ENCODE data around the gene TRAPPC8. TPM values are rescaled to one million over a fixed set of nuclear protein-coding genes. Genes with fewer than 3 reads are reported as not detected.

TRAPPC8 gene
- total and polyA plus RNA-seq, 2 experiments from 2014 or later = 27.2 to 66.2 TPM

GRCh38 chr18:31884020-31884419 is 58.9 kb downstream of the TRAPPC8 start (continued):
- TF ChIP-seq, protein P1, sequence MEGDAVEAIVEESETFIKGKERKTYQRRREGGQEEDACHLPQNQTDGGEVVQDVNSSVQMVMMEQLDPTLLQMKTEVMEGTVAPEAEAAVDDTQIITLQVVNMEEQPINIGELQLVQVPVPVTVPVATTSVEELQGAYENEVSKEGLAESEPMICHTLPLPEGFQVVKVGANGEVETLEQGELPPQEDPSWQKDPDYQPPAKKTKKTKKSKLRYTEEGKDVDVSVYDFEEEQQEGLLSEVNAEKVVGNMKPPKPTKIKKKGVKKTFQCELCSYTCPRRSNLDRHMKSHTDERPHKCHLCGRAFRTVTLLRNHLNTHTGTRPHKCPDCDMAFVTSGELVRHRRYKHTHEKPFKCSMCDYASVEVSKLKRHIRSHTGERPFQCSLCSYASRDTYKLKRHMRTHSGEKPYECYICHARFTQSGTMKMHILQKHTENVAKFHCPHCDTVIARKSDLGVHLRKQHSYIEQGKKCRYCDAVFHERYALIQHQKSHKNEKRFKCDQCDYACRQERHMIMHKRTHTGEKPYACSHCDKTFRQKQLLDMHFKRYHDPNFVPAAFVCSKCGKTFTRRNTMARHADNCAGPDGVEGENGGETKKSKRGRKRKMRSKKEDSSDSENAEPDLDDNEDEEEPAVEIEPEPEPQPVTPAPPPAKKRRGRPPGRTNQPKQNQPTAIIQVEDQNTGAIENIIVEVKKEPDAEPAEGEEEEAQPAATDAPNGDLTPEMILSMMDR (conservative IDR thresholded peaks at IDR 0.05; ENCODE audit: low read depth in 2 of 2) = no peak
- TF ChIP-seq NANOG (IDR thresholded peaks at IDR 0.05; ENCODE audit: borderline replicate concordance) (no peak), ZNF114 (CRISPR knock-in tag; IDR thresholded peaks at IDR 0.05) (no peak), ZNF331 (CRISPR knock-in tag; IDR thresholded peaks at IDR 0.05; ENCODE audit: low read depth) (no peak)

GRCh38 chr18:31880186-31880898 is 62.6 kb downstream of the TRAPPC8 start:
- peaks cover 34% of the 10 kb centered on the region for H3K79me2 ChIP-seq (replicated peaks; ENCODE audit: insufficient read depth)
- no peaks in the 10 kb centered on the region for H3K4me1 Mint-ChIP-seq
- peaks cover 4% of the 10 kb centered on the region; the same call in 1 of the 2 replicates for H4K20me1 ChIP-seq (replicated peaks; ENCODE audit: insufficient read depth)
- H3K9me3 Mint-ChIP-seq = no peaks in the 10 kb centered on the region
- H3K27ac Mint-ChIP-seq = no peak overlapping the region
- H3F3A ChIP-seq (replicated peaks; ENCODE audit: low read depth) = no peaks in the 10 kb centered on the region
- H3K27ac ChIP-seq (ENCODE audit: low read depth) = no peak overlapping the region
- H3K36me3 Mint-ChIP-seq (ENCODE audit: low read depth) = peaks cover 78% of the 10 kb centered on the region
- H3K9me2 ChIP-seq (ENCODE audit: insufficient read depth) = no peaks in the 10 kb centered on the region
- H3K4me2 ChIP-seq = no peak overlapping the region
- H3K27me3 Mint-ChIP-seq (ENCODE audit: insufficient read depth, low read depth, poor library complexity) = peaks cover under 1% of the 10 kb centered on the region
- peaks cover 23% of the 10 kb centered on the region; the same call in 1 of the 2 replicates for H3K36me3 ChIP-seq (ENCODE audit: insufficient read depth)
- no peak for DNase-seq (ENCODE audit: low spot score)
- no peaks in the 10 kb centered on the region for H3K27me3 ChIP-seq (ENCODE audit: insufficient read depth)
- no peak overlapping the region for H3K4me3 ChIP-seq
- H3K4me3 Mint-ChIP-seq = no peak overlapping the region
- TF ChIP-seq EZH2 (IDR thresholded peaks at IDR 0.05; ENCODE audit: low read depth, unreplicated experiment) = no peak
- no peak overlapping the region for H2AFZ ChIP-seq
- no peaks in the 10 kb centered on the region for H3K4me1 ChIP-seq (ENCODE audit: insufficient read depth)
- no peak for ATAC-seq

DNA sequence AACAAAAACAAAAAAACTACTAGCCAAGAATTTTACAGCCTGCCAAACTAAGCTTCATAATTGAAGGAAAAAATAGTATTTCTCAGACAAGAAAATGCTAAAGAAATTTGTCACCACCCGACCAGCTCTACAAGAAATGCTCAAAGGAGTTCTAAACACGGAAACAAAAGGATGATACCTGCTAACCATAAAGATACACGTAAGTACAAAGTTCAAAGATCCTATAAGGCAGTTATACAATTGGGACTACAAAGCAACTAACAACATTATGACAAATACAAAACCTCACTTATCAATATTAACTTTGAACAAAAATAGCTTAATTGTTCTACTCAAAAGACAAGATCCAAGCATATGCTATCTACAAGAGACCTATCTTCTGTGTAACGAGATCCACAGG is 64.6 kb downstream of the TRAPPC8 start:
- no peaks in the 10 kb centered on the region for H3K27me3 Mint-ChIP-seq (ENCODE audit: insufficient read depth, low read depth, poor library complexity)
- Histone ChIP-seq H3K4me1 (ENCODE audit: insufficient read depth) (no peaks in the 10 kb centered on the region), H3F3A (replicated peaks; ENCODE audit: low read depth) (no peaks in the 10 kb centered on the region), H2AFZ (no peak overlapping the region), H3K27ac (ENCODE audit: low read depth) (no peak overlapping the region; the same call in 1 of the 2 replicates), H3K4me2 (no peak overlapping the region), H3K4me3 (no peak overlapping the region), H3K36me3 (ENCODE audit: insufficient read depth) (peaks cover 21% of the 10 kb centered on the region), H3K79me2 (replicated peaks; ENCODE audit: insufficient read depth) (peaks cover 34% of the 10 kb centered on the region), H3K9me2 (ENCODE audit: insufficient read depth) (no peaks in the 10 kb centered on the region), H4K20me1 (replicated peaks; ENCODE audit: insufficient read depth) (peaks cover under 1% of the 10 kb centered on the region; the same call in 1 of the 2 replicates), H3K27me3 (ENCODE audit: insufficient read depth) (no peaks in the 10 kb centered on the region)
- H3K4me1 Mint-ChIP-seq = no peaks in the 10 kb centered on the region
- peak overlapping the region; percentile 32; the same call in 1 of the 2 replicates for H3K27ac Mint-ChIP-seq
- TF ChIP-seq POLR2AphosphoS5 (IDR thresholded peaks at IDR 0.05; ENCODE audit: low read depth) = no peak
- no peaks in the 10 kb centered on the region for H3K9me3 Mint-ChIP-seq
- no peak for ATAC-seq
- no peak for DNase-seq (ENCODE audit: low spot score)
- H3K36me3 Mint-ChIP-seq (ENCODE audit: low read depth) = peaks cover 73% of the 10 kb centered on the region
- no peak overlapping the region for H3K4me3 Mint-ChIP-seq

- no peak overlapping the region for H3K4me3 Mint-ChIP-seq
- no peak for DNase-seq (ENCODE audit: low spot score)
- Histone ChIP-seq H4K20me1 (replicated peaks; ENCODE audit: insufficient read depth) (no peaks in the 10 kb centered on the region; the same call in 1 of the 2 replicates), H3K9me2 (ENCODE audit: insufficient read depth) (no peaks in the 10 kb centered on the region), H3F3A (replicated peaks; ENCODE audit: low read depth) (no peaks in the 10 kb centered on the region), H2AFZ (no peak overlapping the region), H3K27me3 (ENCODE audit: insufficient read depth) (no peaks in the 10 kb centered on the region), H3K27ac (ENCODE audit: low read depth) (no peak overlapping the region), H3K4me1 (ENCODE audit: insufficient read depth) (no peaks in the 10 kb centered on the region), H3K36me3 (ENCODE audit: insufficient read depth) (peaks cover 20% of the 10 kb centered on the region), H3K79me2 (replicated peaks; ENCODE audit: insufficient read depth) (peaks cover 34% of the 10 kb centered on the region), H3K4me2 (no peak overlapping the region), H3K4me3 (no peak overlapping the region)
- no peak overlapping the region for H3K27ac Mint-ChIP-seq
- H3K9me3 Mint-ChIP-seq = no peaks in the 10 kb centered on the region
- H3K36me3 Mint-ChIP-seq (ENCODE audit: low read depth) = peaks cover 73% of the 10 kb centered on the region
- no peak for ATAC-seq
- no peaks in the 10 kb centered on the region for H3K27me3 Mint-ChIP-seq (ENCODE audit: insufficient read depth, low read depth, poor library complexity)
- no peaks in the 10 kb centered on the region for H3K4me1 Mint-ChIP-seq
- TF ChIP-seq EZH2phosphoT487 (IDR thresholded peaks at IDR 0.05; ENCODE audit: unreplicated experiment) (no peak), ETS1 (IDR thresholded peaks at IDR 0.05) (no peak), NANOG (IDR thresholded peaks at IDR 0.05; ENCODE audit: borderline replicate concordance) (no peak), STAT1 (IDR thresholded peaks at IDR 0.05; ENCODE audit: unreplicated experiment) (no peak), POLR2AphosphoS5 (IDR thresholded peaks at IDR 0.05; ENCODE audit: low read depth) (no peak), ZNF114 (CRISPR knock-in tag; IDR thresholded peaks at IDR 0.05) (no peak), EZH2 (IDR thresholded peaks at IDR 0.05; ENCODE audit: low read depth, unreplicated experiment) (no peak), ZNF331 (CRISPR knock-in tag; IDR thresholded peaks at IDR 0.05; ENCODE audit: low read depth) (no peak), CREB1 (CRISPR knock-in tag; IDR thresholded peaks at IDR 0.05; ENCODE audit: low read depth) (no peak)
- TF ChIP-seq, protein P1 (conservative IDR thresholded peaks at IDR 0.05; ENCODE audit: low read depth in 2 of 2) = no peak
Observed at GRCh38 chr18:31877900-31878299, 65.0 kb downstream of the TRAPPC8 start.
